Inflammatory macrophage treated with lipopolysaccharide for 4 hours (primary cell): ENCODE data around the gene PYGO2.

Experiments
- DNase-seq: peaks from one replicate; pipeline ENCODE4 v3.0.0-alpha.2; 2020

Gene PYGO2, protein sequence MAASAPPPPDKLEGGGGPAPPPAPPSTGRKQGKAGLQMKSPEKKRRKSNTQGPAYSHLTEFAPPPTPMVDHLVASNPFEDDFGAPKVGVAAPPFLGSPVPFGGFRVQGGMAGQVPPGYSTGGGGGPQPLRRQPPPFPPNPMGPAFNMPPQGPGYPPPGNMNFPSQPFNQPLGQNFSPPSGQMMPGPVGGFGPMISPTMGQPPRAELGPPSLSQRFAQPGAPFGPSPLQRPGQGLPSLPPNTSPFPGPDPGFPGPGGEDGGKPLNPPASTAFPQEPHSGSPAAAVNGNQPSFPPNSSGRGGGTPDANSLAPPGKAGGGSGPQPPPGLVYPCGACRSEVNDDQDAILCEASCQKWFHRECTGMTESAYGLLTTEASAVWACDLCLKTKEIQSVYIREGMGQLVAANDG

GRCh38 chr1:154961207-154962155 is at the start of gene PYGO2:
TSS of gene PYGO2 (minus strand) at chr1:154961782. CDS start at chr1:154961576, 206 bp downstream.
- DNase-seq = peak; percentile 71

- no peak for DNase-seq
Observed at GRCh38 chr1:155011004-155011416, 49.4 kb upstream of the PYGO2 start.

DNA sequence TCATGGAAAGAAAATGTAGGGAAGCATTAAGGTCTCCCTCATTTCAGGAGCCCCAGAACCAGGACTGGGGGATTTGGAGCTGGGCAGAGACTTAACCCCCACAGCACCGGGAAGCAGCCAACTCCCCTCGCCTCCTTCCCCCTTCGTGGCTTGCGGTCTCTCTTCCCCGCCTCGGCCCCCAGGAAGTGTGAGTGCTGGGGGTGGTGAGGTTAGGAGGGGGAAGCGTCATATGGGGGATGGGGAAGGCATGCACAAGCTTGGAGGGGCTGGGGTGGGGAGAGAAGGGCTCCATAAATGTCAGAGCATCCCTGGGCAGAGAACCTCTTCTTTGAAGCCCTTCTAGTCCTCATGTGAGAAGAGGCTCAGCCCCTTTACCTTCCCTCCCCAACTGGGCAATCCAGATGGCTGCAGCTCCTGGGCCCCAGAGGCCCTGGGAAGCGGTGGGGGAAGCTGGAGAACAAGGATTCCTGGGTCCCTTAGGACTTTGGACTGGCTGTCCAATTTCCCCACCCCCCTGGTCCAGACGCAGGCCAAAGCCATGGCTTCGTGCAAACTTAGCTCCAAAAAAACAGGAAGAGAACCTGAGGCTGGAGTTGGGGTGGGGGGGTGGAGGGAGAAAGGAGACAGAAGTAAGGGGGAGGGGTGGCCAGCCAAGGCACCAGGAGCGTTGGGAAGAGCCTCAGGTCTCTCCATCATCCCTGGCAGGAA is 48.8 kb upstream of the PYGO2 start:
- DNase-seq = no peak

DNA sequence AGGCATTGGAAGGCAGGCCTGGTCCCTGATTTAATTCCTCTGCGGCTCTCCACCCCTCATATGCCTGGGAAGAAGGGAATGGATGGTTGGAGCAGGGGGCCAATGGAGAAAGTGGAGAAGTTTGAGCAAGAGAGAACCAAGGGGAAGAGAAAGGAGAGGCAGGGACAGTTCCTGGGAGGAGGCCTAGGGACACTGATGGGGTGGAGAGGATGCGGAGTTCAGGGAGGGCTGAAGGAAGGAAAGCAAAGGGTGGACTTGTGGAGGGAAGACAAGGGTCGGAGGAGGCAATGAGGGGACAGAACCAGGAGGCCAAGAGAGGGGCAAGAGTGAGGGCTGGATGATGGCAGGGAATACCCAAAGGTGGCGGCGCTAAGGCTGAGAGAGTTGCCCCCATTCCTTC is 48.2 kb upstream of the PYGO2 start:
- no peak for DNase-seq

GRCh38 chr1:155009221-155009711 is 47.7 kb upstream of the PYGO2 start:
- no peak for DNase-seq

DNA sequence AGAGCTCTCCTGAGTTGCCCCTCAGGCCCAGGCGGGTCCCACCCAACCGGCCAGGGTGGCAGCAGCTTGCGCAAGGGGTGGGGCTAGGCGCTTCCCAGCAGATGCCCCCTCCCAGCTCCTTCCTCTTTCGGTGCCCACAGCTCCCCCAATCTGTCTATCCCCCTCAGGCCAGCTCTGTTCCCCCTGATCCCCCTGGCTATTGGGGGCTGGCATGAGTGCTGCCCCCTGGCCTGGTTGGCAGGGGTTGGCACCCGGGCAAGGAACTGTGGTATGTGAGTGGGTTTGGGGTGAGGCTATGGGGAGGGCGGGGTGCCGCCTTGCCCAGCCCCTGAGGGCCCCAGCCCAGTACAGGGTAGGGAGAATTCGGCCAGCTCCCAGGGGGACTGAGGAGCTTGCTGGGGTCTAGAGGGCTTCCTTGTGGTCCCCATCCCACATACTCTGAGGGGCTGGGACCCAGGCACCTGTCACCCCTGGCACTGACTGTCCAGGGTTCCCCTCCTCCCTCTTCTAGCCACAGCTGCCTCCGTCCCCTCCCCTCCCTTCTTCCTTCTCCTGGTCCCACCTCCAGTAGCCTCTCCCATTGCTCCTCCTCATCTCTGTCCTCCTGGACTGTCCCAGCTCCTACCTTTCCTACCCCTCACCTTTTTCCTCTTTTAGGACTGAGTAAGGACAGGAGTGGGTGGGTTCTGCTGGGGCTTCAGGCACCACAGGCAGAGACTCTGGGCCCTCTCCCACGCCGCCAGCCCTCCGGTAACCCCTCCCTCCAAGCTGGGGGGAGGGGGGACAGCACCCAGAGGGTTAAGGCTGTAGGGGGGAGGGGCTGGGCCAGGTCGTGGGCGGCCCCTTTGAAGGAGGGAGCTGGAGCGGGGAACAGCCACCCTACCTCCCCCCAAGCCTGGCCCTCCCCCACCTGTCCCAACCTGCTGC is 46.7 kb upstream of the PYGO2 start:
- no peak for DNase-seq

DNA sequence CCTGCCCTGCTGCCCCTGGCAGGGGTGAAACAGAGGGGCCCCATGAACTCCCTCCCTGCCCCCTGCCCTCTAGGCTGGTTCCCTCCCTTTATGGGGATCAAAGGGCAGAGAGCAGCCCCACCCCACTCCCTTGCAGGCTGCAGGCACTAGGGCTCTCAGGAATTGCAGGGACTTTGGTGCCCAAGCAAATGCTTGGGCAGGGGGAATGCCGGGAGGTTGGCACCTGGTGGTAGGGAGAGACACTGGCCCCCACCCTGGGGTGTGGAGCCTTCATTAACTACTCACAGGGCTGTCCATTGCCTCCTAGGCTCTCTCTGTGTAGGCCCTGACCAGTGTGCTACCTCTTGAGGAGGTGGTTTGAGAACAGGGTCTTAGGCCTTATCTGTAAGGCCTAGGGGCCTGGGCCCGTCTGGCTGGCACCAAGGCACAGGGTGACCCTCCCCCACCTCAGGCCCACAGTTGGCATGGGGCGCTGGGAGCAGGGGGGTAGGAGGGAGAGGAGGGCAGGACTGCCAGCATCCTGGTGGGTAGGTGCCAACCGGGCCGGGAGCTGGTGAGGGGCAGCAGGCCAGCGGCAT is 45.8 kb upstream of the PYGO2 start:
- no peak for DNase-seq

DNA sequence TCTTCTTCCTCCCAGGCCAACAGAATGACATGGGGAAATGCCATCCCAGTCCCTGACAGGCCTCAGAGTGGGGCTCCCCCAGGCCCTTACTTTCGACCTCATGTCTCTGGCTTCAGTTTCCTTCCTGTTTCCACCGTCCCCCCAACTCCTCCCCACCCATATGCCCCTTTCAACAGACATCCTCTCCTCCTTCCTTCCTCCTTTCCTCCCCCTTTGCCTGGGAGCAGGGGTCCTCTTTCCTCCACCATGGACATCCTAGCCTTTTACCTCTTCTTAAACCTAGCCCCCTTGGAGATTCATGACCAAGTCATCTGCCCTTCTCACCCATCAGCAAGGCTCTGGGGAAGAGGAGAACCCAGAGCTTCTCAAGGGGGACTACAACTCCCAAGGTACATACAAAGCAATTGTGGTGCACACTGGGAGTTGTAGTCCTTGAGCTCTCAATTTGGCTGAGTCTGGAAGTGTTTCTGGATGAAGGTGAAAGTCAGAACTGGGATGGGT is 45.1 kb upstream of the PYGO2 start:
- peak; percentile 81 for DNase-seq

DNA sequence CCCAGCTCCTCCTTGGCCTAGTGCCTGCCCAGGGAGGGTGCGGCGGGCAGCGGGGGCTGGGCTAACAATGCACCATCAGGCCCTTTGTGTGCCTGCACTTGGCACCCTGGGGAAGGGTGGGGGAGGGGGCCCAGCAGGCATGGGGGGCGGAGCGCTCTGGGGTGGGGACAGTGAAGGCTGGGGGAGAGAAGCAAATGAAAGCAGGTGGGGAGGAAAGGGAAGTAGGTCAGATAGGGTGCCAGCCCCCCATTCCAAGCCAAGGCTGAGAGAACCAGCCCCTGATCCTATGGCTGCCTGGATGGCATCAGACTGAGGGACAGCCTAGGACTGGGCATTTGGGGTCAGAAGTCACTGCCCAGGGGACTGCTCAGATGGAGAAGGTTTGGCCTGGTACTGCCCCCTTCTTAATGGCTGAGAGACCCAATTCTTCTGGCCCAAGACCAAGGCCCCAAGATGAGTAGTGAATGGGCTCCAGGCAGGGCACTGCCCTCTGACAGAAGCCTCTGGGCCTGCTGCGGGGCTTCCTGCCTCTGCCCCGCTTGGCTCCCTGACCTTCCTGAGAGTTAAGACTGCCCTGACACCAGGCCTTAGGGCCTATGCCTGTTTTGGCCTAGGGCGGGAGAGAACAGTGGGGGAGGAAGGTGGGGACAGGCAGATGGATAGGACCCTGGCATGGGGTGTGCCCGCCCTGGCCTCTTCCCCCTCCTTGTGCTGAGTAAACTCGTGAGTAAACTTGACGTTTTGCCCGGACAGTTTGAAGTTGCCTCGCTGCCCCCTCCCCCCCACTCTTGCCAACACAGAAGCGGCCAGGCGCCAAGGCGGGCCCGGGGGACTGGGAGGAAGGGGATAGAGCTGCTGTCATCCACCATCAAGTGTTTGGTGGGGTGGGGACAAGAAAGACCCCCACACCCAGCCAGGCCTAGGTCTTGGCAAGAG is 43.8 kb upstream of the PYGO2 start:
- DNase-seq = peak; percentile 33

GRCh38 chr1:155004352-155005075 is 42.9 kb upstream of the PYGO2 start:
- DNase-seq = no peak

- no peak for DNase-seq
Observed at GRCh38 chr1:155003766-155004351, 42.3 kb upstream of the PYGO2 start.

GRCh38 chr1:155003227-155003765 is 41.7 kb upstream of the PYGO2 start:
- no peak for DNase-seq

DNA sequence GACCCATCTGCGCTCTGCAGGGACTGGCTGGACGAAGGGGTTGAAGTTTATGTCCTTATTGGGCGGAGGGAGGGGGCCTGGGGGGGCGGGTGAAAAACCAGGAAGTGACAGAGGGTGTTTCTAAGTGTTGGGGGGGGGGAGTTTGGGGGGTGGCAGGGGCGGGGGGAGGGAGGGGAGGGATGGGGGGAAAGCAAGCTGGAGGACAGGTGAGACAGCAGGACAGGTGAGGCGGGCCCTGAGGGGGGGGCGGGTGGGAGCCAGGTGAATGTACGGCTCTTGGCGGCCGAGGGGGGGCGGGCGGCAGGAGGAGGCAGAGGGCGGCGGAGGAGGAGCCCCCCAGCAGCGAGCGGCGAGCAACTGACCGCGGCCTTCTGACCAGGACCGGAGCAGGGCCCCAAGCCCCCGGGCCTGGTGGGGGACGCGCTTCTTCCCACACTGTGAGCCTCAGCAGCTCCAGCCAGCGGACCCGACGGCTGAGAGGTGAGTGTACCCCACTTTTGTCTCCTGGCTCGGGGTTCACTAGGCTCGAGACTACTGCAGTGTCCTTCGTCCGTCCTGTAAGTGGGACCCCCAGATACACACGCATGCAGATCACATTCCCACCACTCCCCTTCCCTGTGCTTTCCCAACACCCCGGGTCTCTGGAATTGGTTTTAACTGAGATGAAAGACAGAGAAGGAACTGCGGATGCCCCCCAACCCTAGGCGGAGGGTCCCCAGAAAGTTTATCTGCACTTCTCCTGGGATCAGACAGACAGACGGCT is 41.1 kb upstream of the PYGO2 start, which contains the start of gene ZBTB7B:
Gene ZBTB7B (plus strand): TSS at position 339 of the 763 bp plus-strand sequence. CDS start 11,859 bp downstream, outside the sequence.
- DNase-seq = no peak

GRCh38 chr1:155001675-155002463 is 40.3 kb upstream of the PYGO2 start:
- peak; percentile 99 for DNase-seq

DNA sequence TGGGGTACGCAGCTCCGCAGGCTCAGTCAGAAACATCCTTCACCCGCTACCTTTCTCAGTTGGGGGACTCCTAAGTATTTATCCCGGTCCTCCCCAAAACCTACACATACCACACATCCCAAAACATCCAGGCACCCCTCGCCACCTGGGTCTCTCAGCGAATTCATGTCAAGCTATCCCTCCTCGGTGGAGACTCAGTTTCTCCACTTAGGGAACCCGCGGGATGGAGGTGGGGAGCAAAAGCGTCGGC is 39.8 kb upstream of the PYGO2 start:
- no peak for DNase-seq

GRCh38 chr1:155000726-155001424 is 39.3 kb upstream of the PYGO2 start:
- peak; percentile 66 for DNase-seq

DNA sequence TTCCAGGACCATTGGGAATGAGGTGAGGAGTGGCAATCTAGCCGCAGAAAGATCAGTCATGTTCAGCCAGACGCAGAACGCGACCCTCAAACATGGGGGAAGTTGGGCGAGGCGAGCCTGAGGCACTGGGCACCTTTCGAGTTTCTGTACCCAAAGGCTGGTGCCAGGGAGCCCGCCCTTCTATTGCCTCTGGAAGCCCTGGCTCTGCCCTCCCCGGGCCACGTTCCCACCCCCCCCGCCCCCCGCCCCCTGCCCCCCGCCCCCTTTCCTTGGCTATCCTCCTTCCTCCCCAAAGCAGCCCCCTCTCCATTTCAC is 38.8 kb upstream of the PYGO2 start:
- DNase-seq = no peak
